Neuronal stem cell (in vitro differentiated cells): Measurements from ENCODE around the gene EED.

Source experiments
- DNase-seq: peaks from one replicate; pipeline ENCODE4 v3.0.0-alpha.2; 2013; ENCODE audit warnings: low spot score
- H2AFZ ChIP-seq: one replicate; pipeline ENCODE4 v1.6.1; 2013; ENCODE audit warnings: mild to moderate bottlenecking, low read length, inconsistent platforms
- H2AK5ac ChIP-seq: 2 replicates; pipeline ENCODE4 v1.6.1; 2013; ENCODE audit warnings: low read depth, mild to moderate bottlenecking, inconsistent platforms, low read length, moderate library complexity, mixed read lengths
- H2BK120ac ChIP-seq: 2 replicates; pipeline ENCODE4 v1.6.1; 2013; ENCODE audit warnings: low read depth, mild to moderate bottlenecking, inconsistent platforms, low read length, moderate library complexity, mixed read lengths
- H2BK12ac ChIP-seq: one replicate; pipeline ENCODE4 v1.6.1; 2013; ENCODE audit warnings: low read length, inconsistent platforms
- H2BK15ac ChIP-seq: 2 replicates; pipeline ENCODE4 v1.6.1; 2013; ENCODE audit warnings: mild to moderate bottlenecking, low read length, inconsistent platforms, mixed read lengths
- H2BK5ac ChIP-seq: one replicate; pipeline ENCODE4 v1.6.1; 2013; ENCODE audit warnings: inconsistent platforms, mild to moderate bottlenecking, low read length, moderate library complexity
- H3K14ac ChIP-seq: one replicate; pipeline ENCODE4 v1.6.1; 2013; ENCODE audit warnings: low read length, inconsistent platforms
- H3K18ac ChIP-seq: 2 replicates; pipeline ENCODE4 v1.6.1; 2013; ENCODE audit warnings: low read length, inconsistent platforms
- H3K23ac ChIP-seq: 2 replicates; pipeline ENCODE4 v1.6.1; 2013; ENCODE audit warnings: low read depth, mild to moderate bottlenecking, mixed read lengths, low read length, inconsistent platforms; ENCODE audit not compliant: poor library complexity
- H3K27ac ChIP-seq: replicated peaks from 3 replicates; pipeline ENCODE4 v1.5.1; 2013; ENCODE audit warnings: low read length, inconsistent platforms
- H3K27me3 ChIP-seq, 3 experiments: 2 replicates each; pipeline ENCODE4 v1.6.1; 2013; ENCODE audit warnings: low read length in 3 of 3, mild to moderate bottlenecking in 2 of 3, inconsistent platforms in 1 of 3, low read depth in 1 of 3, mixed read lengths in 1 of 3, moderate library complexity in 1 of 3; ENCODE audit not compliant: control insufficient read depth in 3 of 3, insufficient read depth in 3 of 3
- H3K36me3 ChIP-seq, 2 donors: replicated peaks in 1 of 2; 2 replicates each; pipeline ENCODE4 v1.6.1; 2013; ENCODE audit warnings: low read length in 2 of 2; ENCODE audit not compliant: control insufficient read depth in 2 of 2, insufficient read depth in 2 of 2
- H3K4ac ChIP-seq: 2 replicates; pipeline ENCODE4 v1.6.1; 2013; ENCODE audit warnings: inconsistent platforms, mild to moderate bottlenecking, low read length, moderate library complexity
- H3K4me1 ChIP-seq, 2 donors: 1 replicate in 1 of 2; 2 replicates in 1 of 2; pipeline ENCODE4 v1.6.1; 2013; ENCODE audit warnings: low read length in 2 of 2, low read depth in 1 of 2; ENCODE audit not compliant: control insufficient read depth in 2 of 2, insufficient read depth in 1 of 2
- H3K4me2 ChIP-seq: one replicate; pipeline ENCODE4 v1.6.1; 2013; ENCODE audit warnings: mild to moderate bottlenecking, low read length, inconsistent platforms; ENCODE audit not compliant: insufficient read depth, poor library complexity, severe bottlenecking
- H3K4me3 ChIP-seq, 2 donors: 2 replicates each; pipeline ENCODE4 v1.5.1; 2013; ENCODE audit warnings: low read length in 2 of 2, mild to moderate bottlenecking in 2 of 2, inconsistent platforms in 1 of 2, moderate library complexity in 1 of 2
- H3K79me1 ChIP-seq: one replicate; pipeline ENCODE4 v1.6.1; 2013; ENCODE audit warnings: low read depth, mild to moderate bottlenecking, inconsistent platforms, low read length, moderate library complexity
- H3K9ac ChIP-seq: one replicate; pipeline ENCODE4 v1.6.1; 2013; ENCODE audit warnings: mild to moderate bottlenecking, low read depth, low read length, inconsistent platforms; ENCODE audit not compliant: poor library complexity
- H3K9me3 ChIP-seq, 2 donors: replicated peaks in 1 of 2; 2 replicates each; pipeline versions ENCODE3 to v1.6.1; 2013; ENCODE audit warnings: low read length in 2 of 2, mild to moderate bottlenecking in 2 of 2, inconsistent platforms in 1 of 2, low read depth in 1 of 2, mixed read lengths in 1 of 2, moderate library complexity in 1 of 2; ENCODE audit not compliant: control insufficient read depth in 2 of 2, insufficient read depth in 1 of 2
- H4K8ac ChIP-seq: one replicate; pipeline ENCODE4 v1.6.1; 2013; ENCODE audit warnings: low read depth, mild to moderate bottlenecking, inconsistent platforms, low read length, moderate library complexity
- H4K91ac ChIP-seq: one replicate; pipeline ENCODE4 v1.6.1; 2013; ENCODE audit warnings: low read length, low read depth, mild to moderate bottlenecking, inconsistent platforms; ENCODE audit not compliant: poor library complexity
- WGBS, 2 donors: extraction: QIAGEN DNeasy Blood & Tissue Kit; methylation state at CpG; one replicate each; pipeline ENCODE4 v1.1.7; 2013; ENCODE audit warnings: missing lambda C conversion rate in 2 of 2, mixed read lengths in 1 of 2; ENCODE audit not compliant: insufficient read length in 2 of 2, insufficient replicate concordance in 1 of 2; ENCODE audit errors: extremely low coverage in 2 of 2; 5-methylcytosine and 5-hydroxymethylcytosine counted together

Gene EED

GRCh38 chr11:86243396-86243795, 1.2 kb upstream of the EED start:
- Histone ChIP-seq H2AK5ac (no peak overlapping the region), H2BK5ac (no peak overlapping the region), H2AFZ (no peak overlapping the region), H2BK120ac (no peak overlapping the region), H3K14ac (no peak overlapping the region), H3K27me3 (peaks cover 0 to 4% (median 0%) of the 10 kb centered on the region in 3 experiments), H3K79me1 (no peaks in the 10 kb centered on the region), H3K9me3 (no peaks in the 10 kb centered on the region), H3K9ac (no peak overlapping the region), H4K91ac (no peak overlapping the region), H3K27ac (no peak overlapping the region), H3K36me3 (no peaks in the 10 kb centered on the region), H3K4ac (no peak overlapping the region), H3K4me1 (peaks cover 0 to 7% of the 10 kb centered on the region in 2 donors), H3K18ac (no peak overlapping the region), H4K8ac (no peak overlapping the region), H3K4me3 (no peak overlapping the region), H2BK12ac (no peak overlapping the region), H3K4me2 (no peak overlapping the region), H3K23ac (no peak overlapping the region), H2BK15ac (no peak overlapping the region)
- no peak for DNase-seq
- no CpG with 5 or more reads among the region's 2 CpGs for WGBS, 2 donors

GRCh38 chr11:86244063-86244521, 461 bp upstream of the EED start:
- no peak overlapping the region for H3K9ac ChIP-seq
- peak overlapping the region; percentile 60 for H3K4me2 ChIP-seq
- H3K79me1 ChIP-seq, result no peaks in the 10 kb centered on the region
- H3K18ac ChIP-seq, result no peak overlapping the region
- no peak overlapping the region for H4K91ac ChIP-seq
- no peaks in the 10 kb centered on the region for H3K9me3 ChIP-seq
- no CpG with 5 or more reads among the region's 18 CpGs for WGBS, 2 donors
- H4K8ac ChIP-seq, result no peak overlapping the region
- H3K4me1 ChIP-seq, result peaks cover 1 to 7% of the 10 kb centered on the region in 2 donors
- no peak overlapping the region for H3K23ac ChIP-seq
- peak overlapping the region in 1 of 2 donors; percentile 76 for H3K4me3 ChIP-seq
- H3K36me3 ChIP-seq, result no peaks in the 10 kb centered on the region
- no peak overlapping the region for H3K4ac ChIP-seq
- H2AK5ac ChIP-seq, result no peak overlapping the region
- H2BK5ac ChIP-seq, result no peak overlapping the region
- no peak overlapping the region for H2BK12ac ChIP-seq
- no peak overlapping the region for H3K14ac ChIP-seq
- no peak overlapping the region for H2BK15ac ChIP-seq
- no peak overlapping the region for H3K27ac ChIP-seq
- H2BK120ac ChIP-seq, result no peak overlapping the region
- DNase-seq, result no peak
- H3K27me3 ChIP-seq, result peaks cover 0 to 4% (median 0%) of the 10 kb centered on the region in 3 experiments
- peak overlapping the region; percentile 91 for H2AFZ ChIP-seq

DNA sequence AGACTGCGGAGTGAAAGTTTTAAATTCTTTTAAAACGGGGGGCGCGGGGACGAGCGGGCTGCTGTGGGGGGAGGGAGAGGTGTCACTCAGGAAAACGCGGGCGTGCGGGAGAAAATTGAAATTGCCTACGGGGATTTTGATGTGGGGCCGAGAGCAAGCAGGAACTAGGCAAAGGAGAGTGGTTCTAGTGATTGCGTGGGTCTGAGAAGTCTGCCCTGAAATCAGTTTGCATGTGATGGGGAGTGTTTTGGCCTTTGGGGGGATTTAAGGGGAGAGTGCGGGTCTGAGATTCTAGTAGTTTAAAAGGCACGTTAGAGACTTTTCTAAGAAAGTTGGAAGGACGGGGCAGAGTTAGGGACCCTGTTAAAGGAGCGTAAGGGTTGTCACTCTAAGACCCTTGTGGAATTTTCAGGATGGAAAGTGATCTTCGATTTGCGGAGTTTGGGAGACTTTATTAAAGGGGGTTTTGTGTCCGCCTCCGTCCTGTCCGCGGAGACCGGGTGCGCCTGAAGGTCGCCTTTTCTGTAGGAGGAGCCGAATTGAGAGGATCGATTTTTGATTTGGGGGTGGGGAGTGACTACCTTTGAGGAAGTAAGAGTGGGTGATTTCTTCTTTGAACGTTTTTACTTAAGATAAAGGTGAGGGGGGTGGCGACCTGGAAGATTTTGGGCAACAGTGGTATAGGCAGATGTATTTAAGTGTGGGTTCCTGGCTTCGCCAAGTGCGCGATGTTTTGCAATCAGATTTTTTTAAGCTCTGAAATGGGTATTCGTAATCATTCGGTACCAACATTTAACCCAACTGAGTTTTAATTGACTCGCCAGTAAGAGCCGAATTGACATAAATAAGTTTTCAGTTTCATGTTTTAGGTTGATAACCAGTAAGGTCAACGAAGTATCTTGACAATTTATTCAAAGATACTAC, 1.1 kb downstream of the EED start:
- Histone ChIP-seq H2BK15ac (no peak overlapping the region), H3K4me1 (peaks cover 1 to 7% of the 10 kb centered on the region in 2 donors), H2BK5ac (no peak overlapping the region), H3K36me3 (peaks cover 0 to 6% of the 10 kb centered on the region in 2 donors), H3K27me3 (peaks cover 0 to 4% (median 0%) of the 10 kb centered on the region in 3 experiments), H3K9ac (peak overlapping the region; percentile 78), H2BK120ac (no peak overlapping the region), H3K9me3 (no peaks in the 10 kb centered on the region), H4K8ac (no peak overlapping the region), H3K18ac (no peak overlapping the region), H3K14ac (no peak overlapping the region), H3K27ac (peak overlapping the region; percentile 53), H3K79me1 (no peaks in the 10 kb centered on the region), H3K4me2 (peak overlapping the region; percentile 69), H4K91ac (no peak overlapping the region), H3K4me3 (peak overlapping the region; percentile 76 to 97), H2BK12ac (no peak overlapping the region), H2AFZ (peak overlapping the region; percentile 91), H2AK5ac (no peak overlapping the region), H3K4ac (no peak overlapping the region), H3K23ac (no peak overlapping the region)
- WGBS, 2 donors, result no CpG with 5 or more reads among the region's 38 CpGs
- peak; percentile 17 for DNase-seq

DNA sequence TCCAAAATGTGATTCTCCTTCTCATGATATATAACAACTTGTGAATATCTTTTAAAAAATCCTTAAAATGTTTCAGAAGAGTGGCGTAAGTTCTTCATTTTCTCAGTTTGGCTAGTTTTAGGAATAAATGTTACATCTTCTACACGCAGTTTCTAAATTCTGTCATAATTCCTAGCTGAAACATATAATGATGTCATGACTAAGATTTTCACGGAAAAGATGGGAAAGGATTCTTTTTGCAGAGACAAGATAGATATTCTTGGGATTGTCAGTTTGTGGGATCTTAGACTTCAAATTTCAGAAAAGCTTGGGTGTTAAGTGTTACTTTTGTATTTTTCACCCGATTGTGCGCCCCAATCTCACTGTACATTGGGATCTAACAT, 1.7 kb downstream of the EED start:
- H3K23ac ChIP-seq, result no peak overlapping the region
- H4K8ac ChIP-seq, result no peak overlapping the region
- H3K18ac ChIP-seq, result no peak overlapping the region
- no peak overlapping the region for H3K9ac ChIP-seq
- H2AK5ac ChIP-seq, result no peak overlapping the region
- H3K27ac ChIP-seq, result no peak overlapping the region
- no peak overlapping the region for H2BK12ac ChIP-seq
- no peak overlapping the region for H3K4ac ChIP-seq
- no peak overlapping the region for H3K14ac ChIP-seq
- H4K91ac ChIP-seq, result no peak overlapping the region
- no peaks in the 10 kb centered on the region for H3K9me3 ChIP-seq
- H2BK15ac ChIP-seq, result no peak overlapping the region
- H3K27me3 ChIP-seq, result peaks cover 0 to 1% (median 0%) of the 10 kb centered on the region in 3 experiments
- no peak overlapping the region for H2BK5ac ChIP-seq
- H3K79me1 ChIP-seq, result no peaks in the 10 kb centered on the region
- no CpG with 5 or more reads among the region's 5 CpGs for whole genome bisulfite sequencing, 2 donors
- no peak overlapping the region for H2BK120ac ChIP-seq
- H3K4me3 ChIP-seq, result peak overlapping the region in 1 of 2 donors; percentile 76
- peaks cover 1 to 7% of the 10 kb centered on the region in 2 donors for H3K4me1 ChIP-seq
- H3K36me3 ChIP-seq, result peaks cover 0 to 12% of the 10 kb centered on the region in 2 donors
- H3K4me2 ChIP-seq, result no peak overlapping the region
- H2AFZ ChIP-seq, result no peak overlapping the region
- DNase-seq, result no peak
